Measurements from ENCODE around the gene HIBADH.

HIBADH gene

GRCh38 chr7:27560706-27561235 lies 101.9 kb downstream of the HIBADH start:
- DNase-seq (ENCODE audit: extremely low read depth, low read depth): peak; percentile 19
- H3K4me3 ChIP-seq (replicated peaks; ENCODE audit: low read depth, low read length): no peak overlapping the region
- TF ChIP-seq, protein P1, sequence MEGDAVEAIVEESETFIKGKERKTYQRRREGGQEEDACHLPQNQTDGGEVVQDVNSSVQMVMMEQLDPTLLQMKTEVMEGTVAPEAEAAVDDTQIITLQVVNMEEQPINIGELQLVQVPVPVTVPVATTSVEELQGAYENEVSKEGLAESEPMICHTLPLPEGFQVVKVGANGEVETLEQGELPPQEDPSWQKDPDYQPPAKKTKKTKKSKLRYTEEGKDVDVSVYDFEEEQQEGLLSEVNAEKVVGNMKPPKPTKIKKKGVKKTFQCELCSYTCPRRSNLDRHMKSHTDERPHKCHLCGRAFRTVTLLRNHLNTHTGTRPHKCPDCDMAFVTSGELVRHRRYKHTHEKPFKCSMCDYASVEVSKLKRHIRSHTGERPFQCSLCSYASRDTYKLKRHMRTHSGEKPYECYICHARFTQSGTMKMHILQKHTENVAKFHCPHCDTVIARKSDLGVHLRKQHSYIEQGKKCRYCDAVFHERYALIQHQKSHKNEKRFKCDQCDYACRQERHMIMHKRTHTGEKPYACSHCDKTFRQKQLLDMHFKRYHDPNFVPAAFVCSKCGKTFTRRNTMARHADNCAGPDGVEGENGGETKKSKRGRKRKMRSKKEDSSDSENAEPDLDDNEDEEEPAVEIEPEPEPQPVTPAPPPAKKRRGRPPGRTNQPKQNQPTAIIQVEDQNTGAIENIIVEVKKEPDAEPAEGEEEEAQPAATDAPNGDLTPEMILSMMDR (IDR thresholded peaks at IDR 0.05; ENCODE audit: low read depth, low read length, missing control alignments): no peak

DNA sequence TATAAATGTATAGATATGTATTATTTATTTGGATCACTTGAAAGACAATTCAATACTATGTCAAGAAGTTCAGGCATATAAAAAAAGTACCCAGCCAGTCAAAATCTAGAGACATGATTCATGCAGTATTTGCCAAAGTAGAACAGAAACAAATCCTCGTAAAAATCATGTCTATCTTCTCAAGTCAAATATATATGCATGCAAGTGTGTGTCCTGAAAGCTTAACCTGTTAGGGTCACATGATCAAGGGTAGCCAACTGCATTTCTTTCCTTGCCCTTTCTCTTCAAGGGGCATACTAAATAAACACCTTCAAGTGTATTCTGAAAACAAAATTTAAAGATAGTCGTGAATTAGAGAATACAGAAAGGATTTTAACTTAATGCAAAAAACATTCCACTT lies 107.0 kb downstream of the HIBADH start:
- DNase-seq (ENCODE audit: extremely low read depth, low read depth): no peak
- H3K4me3 ChIP-seq (replicated peaks; ENCODE audit: low read depth, low read length): no peak overlapping the region
- TF ChIP-seq, protein P1 (IDR thresholded peaks at IDR 0.05; ENCODE audit: low read depth, low read length, missing control alignments): no peak

GRCh38 chr7:27554826-27555225 lies 107.9 kb downstream of the HIBADH start:
- H3K4me3 ChIP-seq (replicated peaks; ENCODE audit: low read depth, low read length): no peak overlapping the region
- TF ChIP-seq, protein P1 (IDR thresholded peaks at IDR 0.05; ENCODE audit: low read depth, low read length, missing control alignments): no peak
- DNase-seq (ENCODE audit: extremely low read depth, low read depth): no peak

DNA sequence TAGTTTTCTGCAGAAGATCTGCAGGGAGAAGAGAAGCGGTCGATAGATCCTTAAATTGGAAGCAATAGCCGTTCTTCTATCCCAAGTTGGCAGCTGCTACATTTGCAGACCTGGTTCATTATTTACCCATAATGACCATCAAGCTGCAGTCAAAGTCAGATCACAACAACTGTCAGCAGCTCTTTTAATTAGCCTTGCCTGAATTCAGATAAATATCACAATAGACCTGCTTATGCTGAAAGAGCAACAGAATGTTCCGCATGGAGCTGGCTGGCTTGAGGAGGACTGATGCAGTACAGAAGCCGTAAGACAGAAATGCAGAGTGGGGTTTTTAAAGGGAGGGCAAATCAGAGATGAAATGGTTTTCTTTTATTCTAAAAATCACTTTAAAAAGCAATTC lies 109.4 kb downstream of the HIBADH start:
- TF ChIP-seq, protein P1 (IDR thresholded peaks at IDR 0.05; ENCODE audit: low read depth, low read length, missing control alignments): no peak
- no peak overlapping the region for H3K4me3 ChIP-seq (replicated peaks; ENCODE audit: low read depth, low read length)
- no peak for DNase-seq (ENCODE audit: extremely low read depth, low read depth)

DNA sequence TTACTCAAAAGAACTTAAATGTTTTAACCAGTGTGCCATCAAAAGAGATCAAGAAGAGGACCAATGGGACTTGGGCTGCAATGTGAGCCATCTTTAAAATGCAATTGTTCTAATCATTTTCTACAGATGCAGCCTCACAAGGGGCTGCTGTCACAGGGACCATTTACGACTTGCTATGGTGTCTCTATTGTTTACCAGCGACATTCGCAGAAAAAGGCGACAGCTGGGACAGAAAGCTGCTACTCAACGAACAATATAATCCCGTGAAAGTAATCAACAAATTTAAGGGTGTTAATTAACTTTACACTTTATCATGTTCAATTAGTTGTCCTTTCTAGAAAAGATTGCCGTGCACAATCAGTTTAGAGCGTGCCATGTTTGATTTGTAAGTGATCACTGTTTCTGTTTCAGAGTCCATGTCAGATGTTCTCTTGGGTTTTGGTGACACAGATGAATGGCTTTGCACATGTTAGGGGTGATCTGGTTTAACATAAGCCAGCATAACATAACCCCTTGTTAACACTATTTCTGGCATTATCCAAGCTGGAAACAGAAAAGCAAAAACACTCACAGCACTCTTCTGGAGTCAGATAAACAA lies 110.8 kb downstream of the HIBADH start:
- no peak overlapping the region for H3K4me3 ChIP-seq (replicated peaks; ENCODE audit: low read depth, low read length)
- DNase-seq (ENCODE audit: extremely low read depth, low read depth): no peak
- TF ChIP-seq, protein P1 (IDR thresholded peaks at IDR 0.05; ENCODE audit: low read depth, low read length, missing control alignments): no peak

- no peak for DNase-seq (ENCODE audit: extremely low read depth, low read depth)
- TF ChIP-seq, protein P1 (IDR thresholded peaks at IDR 0.05; ENCODE audit: low read depth, low read length, missing control alignments): no peak
- H3K4me3 ChIP-seq (replicated peaks; ENCODE audit: low read depth, low read length): no peak overlapping the region
Observed at GRCh38 chr7:27549606-27550005, 113.1 kb downstream of the HIBADH start.

- DNase-seq (ENCODE audit: extremely low read depth, low read depth): no peak
Observed at GRCh38 chr7:27548304-27548703, 114.4 kb downstream of the HIBADH start.

More at GRCh38 chr7:27548304-27548703, 114.4 kb downstream of the HIBADH start:
- no peak overlapping the region for H3K4me3 ChIP-seq (replicated peaks; ENCODE audit: low read depth, low read length)
- TF ChIP-seq, protein P1 (IDR thresholded peaks at IDR 0.05; ENCODE audit: low read depth, low read length, missing control alignments): no peak
